ENCODE results near the gene FRS2. TPM values are rescaled to one million over a fixed set of nuclear protein-coding genes. Genes with fewer than 3 reads are reported as not detected.

Gene FRS2
- total RNA-seq, 1 experiment from 2014 or later = 33.7 TPM

DNA sequence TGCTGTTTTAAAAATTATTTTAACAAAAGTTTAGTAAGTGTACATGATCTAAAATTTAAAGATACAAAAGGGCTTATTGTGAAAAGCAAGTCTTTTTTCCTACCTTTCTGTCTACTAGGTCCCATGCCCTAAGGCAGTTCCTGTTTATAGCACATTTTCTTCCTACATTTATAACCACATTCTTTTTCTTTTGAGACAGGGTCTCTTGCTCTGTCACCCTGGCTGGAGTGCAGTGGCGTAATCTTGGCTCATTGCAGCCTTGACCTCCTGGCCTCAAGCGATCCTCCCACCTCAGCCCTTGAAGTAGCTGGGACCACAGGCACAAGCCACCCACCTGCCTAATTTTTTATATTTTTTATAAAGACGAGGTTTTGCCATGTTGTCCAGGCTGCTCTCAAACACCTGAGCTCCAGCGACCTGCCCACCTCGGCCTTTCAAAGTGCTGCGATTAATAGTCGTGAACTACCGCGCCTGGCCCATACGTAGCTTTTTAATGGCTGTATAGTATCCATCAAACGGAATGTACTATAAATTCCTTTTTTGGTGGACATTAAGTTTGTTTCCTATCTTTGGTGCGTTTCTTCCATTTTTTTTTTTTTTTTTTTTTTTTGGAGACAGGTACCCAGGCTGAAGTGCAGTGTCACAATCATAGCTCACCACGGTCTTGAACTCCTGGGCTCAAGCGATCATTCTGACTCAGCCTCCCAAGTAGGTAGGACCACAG is 20.9 kb downstream of the FRS2 start:
- H3K79me1 ChIP-seq (ENCODE audit: insufficient read depth, low read depth, low read length, poor library complexity, severe bottlenecking) = no peaks in the 10 kb centered on the region
- no peaks in the 10 kb centered on the region for H3K9me3 ChIP-seq (ENCODE audit: control insufficient read depth, low read depth, low read length)
- no peak overlapping the region for H3K23ac ChIP-seq (ENCODE audit: insufficient read length, low read depth, low read length)
- H2BK5ac ChIP-seq (ENCODE audit: insufficient read length, low read length) = no peak overlapping the region
- H3K56ac ChIP-seq (ENCODE audit: insufficient read length, low read depth, low read length) = no peak overlapping the region
- H3K18ac ChIP-seq (ENCODE audit: insufficient read length, low read depth, low read length) = no peak overlapping the region
- no peak overlapping the region for H3K14ac ChIP-seq (ENCODE audit: insufficient read depth, low read length)
- H3K4me2 ChIP-seq (ENCODE audit: insufficient read depth, insufficient read length, low read length) = no peak overlapping the region
- Mint-ChIP-seq H3K4me3 (no peak overlapping the region), H3K27me3 (ENCODE audit: low read depth) (no peaks in the 10 kb centered on the region), H3K36me3 (ENCODE audit: insufficient read depth in 1 of 3, low read depth in 3 of 3) (peaks cover 20 to 34% (median 20%) of the 10 kb centered on the region in 3 experiments), H3K9me3 (peaks cover 11 to 17% of the 10 kb centered on the region in 2 experiments), H3K4me1 (peaks cover 0 to 3% of the 10 kb centered on the region in 2 experiments; a peak in 1 of 4 replicates), H3K27ac (peak overlapping the region in 2 of 3 experiments; percentile 72 to 75; a peak in 3 of 7 replicates)
- no CpG with 5 or more reads among the region's 14 CpGs for WGBS (ENCODE audit: extremely low coverage, insufficient read length, low lambda C conversion rate)
- H3K9ac ChIP-seq (ENCODE audit: extremely low read depth, insufficient read length, low read length) = no peak overlapping the region
- no peaks in the 10 kb centered on the region for H3K4me1 ChIP-seq (ENCODE audit: insufficient read depth, low read length)
- H4K20me1 ChIP-seq (ENCODE audit: control insufficient read depth, insufficient read depth, insufficient read length) = peaks cover 3% of the 10 kb centered on the region
- no peak overlapping the region for H4K8ac ChIP-seq (replicated peaks; ENCODE audit: insufficient read length, low read depth, low read length)
- no peak overlapping the region for H2AK5ac ChIP-seq (ENCODE audit: insufficient read length, low read length)
- peaks cover 20% of the 10 kb centered on the region; the same call in 1 of the 2 replicates for H3K79me2 ChIP-seq (ENCODE audit: insufficient read depth, low read length)
- no peak overlapping the region for H2BK120ac ChIP-seq (ENCODE audit: low read depth, low read length, poor library complexity, severe bottlenecking)
- TF ChIP-seq, protein P1, sequence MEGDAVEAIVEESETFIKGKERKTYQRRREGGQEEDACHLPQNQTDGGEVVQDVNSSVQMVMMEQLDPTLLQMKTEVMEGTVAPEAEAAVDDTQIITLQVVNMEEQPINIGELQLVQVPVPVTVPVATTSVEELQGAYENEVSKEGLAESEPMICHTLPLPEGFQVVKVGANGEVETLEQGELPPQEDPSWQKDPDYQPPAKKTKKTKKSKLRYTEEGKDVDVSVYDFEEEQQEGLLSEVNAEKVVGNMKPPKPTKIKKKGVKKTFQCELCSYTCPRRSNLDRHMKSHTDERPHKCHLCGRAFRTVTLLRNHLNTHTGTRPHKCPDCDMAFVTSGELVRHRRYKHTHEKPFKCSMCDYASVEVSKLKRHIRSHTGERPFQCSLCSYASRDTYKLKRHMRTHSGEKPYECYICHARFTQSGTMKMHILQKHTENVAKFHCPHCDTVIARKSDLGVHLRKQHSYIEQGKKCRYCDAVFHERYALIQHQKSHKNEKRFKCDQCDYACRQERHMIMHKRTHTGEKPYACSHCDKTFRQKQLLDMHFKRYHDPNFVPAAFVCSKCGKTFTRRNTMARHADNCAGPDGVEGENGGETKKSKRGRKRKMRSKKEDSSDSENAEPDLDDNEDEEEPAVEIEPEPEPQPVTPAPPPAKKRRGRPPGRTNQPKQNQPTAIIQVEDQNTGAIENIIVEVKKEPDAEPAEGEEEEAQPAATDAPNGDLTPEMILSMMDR (conservative IDR thresholded peaks at IDR 0.05) = no peak
- no peak overlapping the region for H4K91ac ChIP-seq (ENCODE audit: insufficient read length, low read depth, low read length)
- H2BK12ac ChIP-seq (ENCODE audit: insufficient read length, low read depth, low read length) = no peak overlapping the region
- H3K27me3 ChIP-seq (ENCODE audit: insufficient read depth, low read length) = no peaks in the 10 kb centered on the region
- H2BK20ac ChIP-seq (ENCODE audit: low read depth, low read length, poor library complexity, severe bottlenecking) = no peak overlapping the region
- H2BK15ac ChIP-seq (ENCODE audit: low read depth, low read length) = no peak overlapping the region
- no peaks in the 10 kb centered on the region for H3K23me2 ChIP-seq (ENCODE audit: insufficient read length, low read depth, low read length, poor library complexity, severe bottlenecking)
- no peak overlapping the region for H3K27ac ChIP-seq (ENCODE audit: insufficient read length, low read depth, low read length)
- H3T11ph ChIP-seq (ENCODE audit: low read length) = no peak overlapping the region
- no peak overlapping the region for H3K4ac ChIP-seq (ENCODE audit: low read depth, low read length)
- H4K5ac ChIP-seq (ENCODE audit: insufficient read length, low read depth, low read length) = no peak overlapping the region
- no peak overlapping the region for H2AFZ ChIP-seq (ENCODE audit: low read length)
- DNase-seq = no peak
